HEK293 (cell line): Measurements from ENCODE around the gene TEX2.

Experiments
- BCL6B ChIP-seq: fragments of 450-650 bp; formaldehyde crosslinking; IDR thresholded peaks from 2 replicates; pipeline ENCODE4 v1.5.1; 2017; ENCODE audit warnings: missing biosample characterization, missing genetic modification characterization
- FEZF1 ChIP-seq: fragments of 450-650 bp; formaldehyde crosslinking; IDR thresholded peaks from 2 replicates; pipeline ENCODE4 v1.5.1; 2016; ENCODE audit warnings: missing biosample characterization, missing genetic modification characterization
- OSR2 ChIP-seq: fragments of 450-650 bp; formaldehyde crosslinking; IDR thresholded peaks from 2 replicates; pipeline ENCODE4 v1.5.1; 2016; ENCODE audit warnings: missing biosample characterization, missing genetic modification characterization
- PBX3 ChIP-seq: sonication (generic); formaldehyde crosslinking; IDR thresholded peaks from 2 replicates; pipeline ENCODE4 v1.8.1; 2022; ENCODE audit warnings: mild to moderate bottlenecking, moderate library complexity, missing genetic modification reagents
- SCRT2 ChIP-seq: fragments of 450-650 bp; formaldehyde crosslinking; IDR thresholded peaks from 2 replicates; pipeline ENCODE4 v1.5.1; 2016; ENCODE audit warnings: missing biosample characterization, missing genetic modification characterization
- WT1 ChIP-seq: fragments of 450-650 bp; formaldehyde crosslinking; IDR thresholded peaks from 2 replicates; pipeline ENCODE4 v1.5.1; 2016; ENCODE audit warnings: missing biosample characterization, missing genetic modification characterization
- YY1 ChIP-seq: fragments of 450-650 bp; formaldehyde crosslinking; IDR thresholded peaks from 2 replicates; pipeline ENCODE4 v1.5.1; 2018; ENCODE audit warnings: missing biosample characterization, missing genetic modification characterization
- ZBTB8A ChIP-seq: fragments of 450-650 bp; formaldehyde crosslinking; IDR thresholded peaks from 2 replicates; pipeline ENCODE4 v1.5.1; 2016; ENCODE audit warnings: missing biosample characterization, missing genetic modification characterization
- ZFP41 ChIP-seq: fragments of 450-650 bp; formaldehyde crosslinking; IDR thresholded peaks from 2 replicates; pipeline ENCODE4 v1.5.1; 2016; ENCODE audit warnings: missing biosample characterization, missing genetic modification characterization, borderline replicate concordance
- ZIC2 ChIP-seq: fragments of 450-650 bp; formaldehyde crosslinking; IDR thresholded peaks from 2 replicates; pipeline ENCODE4 v1.5.1; 2016; ENCODE audit warnings: missing biosample characterization, missing genetic modification characterization
- ZNF138 ChIP-seq: fragments of 450-650 bp; formaldehyde crosslinking; IDR thresholded peaks from 2 replicates; pipeline ENCODE4 v1.5.1; 2016; ENCODE audit warnings: missing biosample characterization, missing genetic modification characterization, borderline replicate concordance
- ZNF148 ChIP-seq: fragments of 450-650 bp; formaldehyde crosslinking; IDR thresholded peaks from 2 replicates; pipeline ENCODE4 v1.5.0; 2017; ENCODE audit warnings: missing biosample characterization, missing genetic modification characterization, borderline replicate concordance
- ZNF155 ChIP-seq: fragments of 450-650 bp; formaldehyde crosslinking; IDR thresholded peaks from 2 replicates; pipeline ENCODE4 v1.5.1; 2016; ENCODE audit warnings: missing biosample characterization, missing genetic modification characterization
- ZNF169 ChIP-seq: fragments of 450-650 bp; formaldehyde crosslinking; IDR thresholded peaks from 2 replicates; pipeline ENCODE4 v1.5.1; 2016; ENCODE audit warnings: missing biosample characterization, missing genetic modification characterization
- ZNF211 ChIP-seq: fragments of 450-650 bp; formaldehyde crosslinking; IDR thresholded peaks from 2 replicates; pipeline ENCODE4 v1.5.1; 2016; ENCODE audit warnings: low read depth, missing biosample characterization, missing genetic modification characterization
- ZNF274 ChIP-seq, 2 experiments: fragments of 200-500 bp in 1 of 2; fragments of 450-650 bp in 1 of 2; sonication (Bioruptor generic) in 1 of 2; formaldehyde crosslinking in 1 of 2; IDR thresholded peaks; 2 replicates each; pipeline versions ENCODE4 v1.5.1 to v1.6.1; 2014 to 2016; ENCODE audit warnings: borderline replicate concordance in 1 of 2, inconsistent platforms in 1 of 2, low read length in 1 of 2, missing biosample characterization in 1 of 2, missing genetic modification characterization in 1 of 2
- ZNF280D ChIP-seq: fragments of 450-650 bp; formaldehyde crosslinking; IDR thresholded peaks from 2 replicates; pipeline ENCODE4 v1.5.1; 2016; ENCODE audit warnings: missing biosample characterization, missing genetic modification characterization
- ZNF362 ChIP-seq: fragments of 450-650 bp; formaldehyde crosslinking; IDR thresholded peaks from 2 replicates; pipeline ENCODE4 v1.5.1; 2016; ENCODE audit warnings: missing biosample characterization, missing genetic modification characterization
- ZNF366 ChIP-seq: fragments of 450-650 bp; formaldehyde crosslinking; conservative IDR thresholded peaks from 2 replicates; pipeline ENCODE4 v1.5.1; 2016; ENCODE audit warnings: missing biosample characterization, missing genetic modification characterization
- ZNF394 ChIP-seq: fragments of 450-650 bp; formaldehyde crosslinking; IDR thresholded peaks from 2 replicates; pipeline ENCODE4 v1.5.1; 2016; ENCODE audit warnings: missing biosample characterization, missing genetic modification characterization, mild to moderate bottlenecking, moderate library complexity, borderline replicate concordance
- ZNF416 ChIP-seq: fragments of 450-650 bp; formaldehyde crosslinking; IDR thresholded peaks from 2 replicates; pipeline ENCODE4 v1.5.1; 2016; ENCODE audit warnings: missing biosample characterization, missing genetic modification characterization
- ZNF433 ChIP-seq: fragments of 450-650 bp; formaldehyde crosslinking; IDR thresholded peaks from 2 replicates; pipeline ENCODE4 v1.5.1; 2016; ENCODE audit warnings: missing biosample characterization, missing genetic modification characterization, low read depth
- ZNF571 ChIP-seq: fragments of 450-650 bp; formaldehyde crosslinking; IDR thresholded peaks from 2 replicates; pipeline ENCODE4 v1.5.0; 2017; ENCODE audit warnings: missing biosample characterization, missing genetic modification characterization
- ZNF664 ChIP-seq: fragments of 450-650 bp; formaldehyde crosslinking; IDR thresholded peaks from 2 replicates; pipeline ENCODE4 v1.5.1; 2016; ENCODE audit warnings: missing biosample characterization, missing genetic modification characterization
- ZNF747 ChIP-seq: fragments of 450-650 bp; formaldehyde crosslinking; IDR thresholded peaks from 2 replicates; pipeline ENCODE4 v1.5.1; 2016; ENCODE audit warnings: missing biosample characterization, missing genetic modification characterization
- TF ChIP-seq, protein P1 (sequence below): fragments of 450-650 bp; formaldehyde crosslinking; IDR thresholded peaks from 2 replicates; pipeline ENCODE4 v1.5.1; 2016; ENCODE audit warnings: missing biosample characterization, missing genetic modification characterization
- TF ChIP-seq, protein P2 (sequence below): fragments of 450-650 bp; formaldehyde crosslinking; IDR thresholded peaks from 2 replicates; pipeline ENCODE4 v1.5.1; 2016; ENCODE audit warnings: missing biosample characterization, missing genetic modification characterization, low read depth

The TEX2 gene

GRCh38 chr17:64263000-64263766 is at the start of gene TEX2 (continued):
- peak; percentile 54; the same call in 1 of the 2 replicates for TF ChIP-seq PBX3 (CRISPR knock-in tag)
- TF ChIP-seq ZNF362 (tag by site-specific recombination), result no peak
- no peak for TF ChIP-seq BCL6B (tag by site-specific recombination)
- TF ChIP-seq ZNF148 (tag by site-specific recombination), result no peak
- TF ChIP-seq, protein P1, sequence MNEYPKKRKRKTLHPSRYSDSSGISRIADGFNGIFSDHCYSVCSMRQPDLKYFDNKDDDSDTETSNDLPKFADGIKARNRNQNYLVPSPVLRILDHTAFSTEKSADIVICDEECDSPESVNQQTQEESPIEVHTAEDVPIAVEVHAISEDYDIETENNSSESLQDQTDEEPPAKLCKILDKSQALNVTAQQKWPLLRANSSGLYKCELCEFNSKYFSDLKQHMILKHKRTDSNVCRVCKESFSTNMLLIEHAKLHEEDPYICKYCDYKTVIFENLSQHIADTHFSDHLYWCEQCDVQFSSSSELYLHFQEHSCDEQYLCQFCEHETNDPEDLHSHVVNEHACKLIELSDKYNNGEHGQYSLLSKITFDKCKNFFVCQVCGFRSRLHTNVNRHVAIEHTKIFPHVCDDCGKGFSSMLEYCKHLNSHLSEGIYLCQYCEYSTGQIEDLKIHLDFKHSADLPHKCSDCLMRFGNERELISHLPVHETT (tag by site-specific recombination), result no peak
- TF ChIP-seq ZNF280D (tag by site-specific recombination), result no peak
- TF ChIP-seq ZNF138 (tag by site-specific recombination), result no peak
- no peak for TF ChIP-seq WT1 (tag by site-specific recombination)
- TF ChIP-seq ZNF366 (tag by site-specific recombination), result no peak
- TF ChIP-seq ZNF169 (tag by site-specific recombination), result no peak
- TF ChIP-seq ZFP41, result no peak
- no peak for TF ChIP-seq OSR2 (tag by site-specific recombination)
- no peak for TF ChIP-seq ZIC2
- TF ChIP-seq, protein P2, sequence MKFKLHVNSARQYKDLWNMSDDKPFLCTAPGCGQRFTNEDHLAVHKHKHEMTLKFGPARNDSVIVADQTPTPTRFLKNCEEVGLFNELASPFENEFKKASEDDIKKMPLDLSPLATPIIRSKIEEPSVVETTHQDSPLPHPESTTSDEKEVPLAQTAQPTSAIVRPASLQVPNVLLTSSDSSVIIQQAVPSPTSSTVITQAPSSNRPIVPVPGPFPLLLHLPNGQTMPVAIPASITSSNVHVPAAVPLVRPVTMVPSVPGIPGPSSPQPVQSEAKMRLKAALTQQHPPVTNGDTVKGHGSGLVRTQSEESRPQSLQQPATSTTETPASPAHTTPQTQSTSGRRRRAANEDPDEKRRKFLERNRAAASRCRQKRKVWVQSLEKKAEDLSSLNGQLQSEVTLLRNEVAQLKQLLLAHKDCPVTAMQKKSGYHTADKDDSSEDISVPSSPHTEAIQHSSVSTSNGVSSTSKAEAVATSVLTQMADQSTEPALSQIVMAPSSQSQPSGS (tag by site-specific recombination), result no peak
- no peak for TF ChIP-seq ZNF433 (tag by site-specific recombination)
- TF ChIP-seq ZNF664 (tag by site-specific recombination), result no peak
- no peak for TF ChIP-seq YY1 (tag by site-specific recombination)
- TF ChIP-seq ZNF747 (tag by site-specific recombination), result no peak
- TF ChIP-seq ZNF571 (tag by site-specific recombination), result no peak
- TF ChIP-seq FEZF1 (tag by site-specific recombination), result no peak
- TF ChIP-seq ZNF394 (tag by site-specific recombination), result no peak
- TF ChIP-seq ZNF155 (tag by site-specific recombination), result no peak
- TF ChIP-seq ZNF274 (IDR thresholded peaks at IDR 0.05; ENCODE audit: low read length), result no peak
- TF ChIP-seq ZNF274 (tag by site-specific recombination; IDR thresholded peaks at IDR 0.05; ENCODE audit: borderline replicate concordance), result no peak
- TF ChIP-seq ZBTB8A (tag by site-specific recombination), result peak; percentile 50
- no peak for TF ChIP-seq ZNF416
- no peak for TF ChIP-seq ZNF211 (tag by site-specific recombination)
- peak; percentile 97 for TF ChIP-seq SCRT2 (tag by site-specific recombination)
